GM11168 (cell line): ENCODE data around the gene EXOC4.

Experiments used
- in situ Hi-C: fragments of 300-500 bp; cut with MboI; formaldehyde crosslinking; loops from one replicate; pipeline ENCODE4 v1.12.0; 2022; ENCODE audit warnings: low sequenced_read_pairs; ENCODE audit not compliant: unreplicated experiment

The EXOC4 gene

DNA sequence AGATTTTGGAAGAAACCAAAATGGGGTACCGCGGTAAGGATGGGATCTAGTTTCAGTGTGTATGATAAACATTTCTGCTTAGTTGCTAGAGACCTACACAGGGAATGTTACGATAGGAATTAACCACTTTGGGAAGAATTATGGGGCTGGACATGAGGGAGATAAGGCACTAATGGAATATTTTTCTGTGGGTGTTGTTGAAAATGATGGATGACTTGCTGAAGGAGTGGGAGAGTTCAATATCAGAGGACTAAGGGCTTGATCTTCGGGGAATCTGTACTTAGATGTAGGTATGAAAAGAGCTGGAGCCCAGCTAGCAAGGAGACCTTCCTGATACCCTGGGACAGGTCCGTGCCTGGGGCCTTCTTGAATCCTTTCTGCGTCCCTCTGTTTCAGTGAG lies 303.7 kb downstream of the EXOC4 start:
- in situ Hi-C loops: no loop called here

DNA sequence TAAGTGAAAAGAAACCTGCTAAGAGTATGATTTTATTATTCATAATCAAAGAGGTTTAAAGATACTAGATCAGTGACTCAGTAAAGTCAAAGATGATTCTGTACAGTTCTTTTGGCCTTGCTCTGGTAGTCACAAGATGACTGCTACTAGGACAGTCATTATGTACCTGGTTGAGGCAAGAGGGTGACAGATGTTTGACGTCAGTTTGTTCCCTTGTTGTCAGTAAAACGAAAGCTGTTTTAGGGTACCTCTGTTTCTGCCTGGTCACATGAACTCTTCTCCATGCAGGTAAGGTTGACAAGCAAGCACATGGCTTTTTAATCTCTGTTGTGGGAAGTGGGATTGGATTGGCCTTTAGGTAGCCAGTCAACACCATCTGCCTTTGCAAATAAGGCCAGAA lies 308.0 kb downstream of the EXOC4 start:
- in situ Hi-C loops: no loop called here

DNA sequence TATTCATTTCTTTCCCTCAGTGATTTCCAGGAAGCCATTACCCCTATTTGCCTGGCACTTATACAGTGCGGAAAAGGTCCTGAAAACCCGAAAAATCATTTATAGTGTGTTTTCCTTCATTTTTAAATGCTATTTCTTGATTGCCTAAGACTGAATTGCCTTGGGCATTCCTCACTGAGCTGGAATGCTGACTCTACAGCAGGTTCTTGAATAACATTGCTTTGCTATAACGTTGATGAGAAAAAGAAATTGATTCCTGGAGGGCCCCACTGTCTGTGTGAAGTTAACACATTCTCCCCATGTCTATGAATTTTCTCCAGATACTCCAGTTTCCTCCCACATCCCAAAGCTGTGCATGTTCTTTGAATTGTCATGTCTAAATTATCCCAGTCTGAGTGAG lies 308.5 kb downstream of the EXOC4 start:
- in situ Hi-C loops: no loop called here

DNA sequence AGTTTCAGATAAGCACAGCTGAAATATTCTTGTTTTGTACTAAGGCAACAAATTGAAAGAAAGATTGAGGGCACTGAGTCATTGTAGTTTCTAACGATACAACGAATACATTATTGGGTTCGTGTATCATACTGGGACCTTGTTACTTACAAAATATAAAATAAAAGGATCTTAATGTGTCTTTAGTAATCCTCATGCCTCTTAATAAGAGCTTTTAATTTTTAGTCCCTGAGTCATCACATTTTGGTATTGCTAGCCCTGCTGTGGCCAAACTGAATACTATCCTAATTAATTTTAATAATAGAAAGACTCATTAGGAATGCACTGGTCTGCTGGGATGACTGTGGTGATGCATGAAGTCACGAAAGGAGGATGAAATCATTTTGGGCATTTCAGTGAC lies 309.7 kb downstream of the EXOC4 start:
- in situ Hi-C loops: no loop called here

DNA sequence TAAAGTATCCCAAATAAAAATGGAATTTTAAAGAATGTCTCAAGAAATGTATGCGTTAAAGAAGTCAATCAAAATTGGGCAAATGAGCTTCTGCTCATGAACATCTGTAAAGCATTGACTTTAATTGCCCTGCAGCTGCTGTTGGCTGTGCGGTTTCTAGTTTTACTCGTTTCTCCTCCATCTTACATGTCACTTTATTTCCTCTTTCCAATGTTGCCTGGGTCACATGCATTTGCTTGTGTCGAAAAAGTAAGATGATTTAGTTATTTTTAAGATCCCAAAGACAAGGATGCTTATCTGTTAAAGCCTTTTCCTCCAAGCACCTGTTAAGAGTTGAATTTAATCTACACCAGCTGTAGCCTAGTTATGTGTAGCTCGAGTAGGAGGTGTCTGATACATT lies 310.4 kb downstream of the EXOC4 start:
- in situ Hi-C loops: no loop called here

DNA sequence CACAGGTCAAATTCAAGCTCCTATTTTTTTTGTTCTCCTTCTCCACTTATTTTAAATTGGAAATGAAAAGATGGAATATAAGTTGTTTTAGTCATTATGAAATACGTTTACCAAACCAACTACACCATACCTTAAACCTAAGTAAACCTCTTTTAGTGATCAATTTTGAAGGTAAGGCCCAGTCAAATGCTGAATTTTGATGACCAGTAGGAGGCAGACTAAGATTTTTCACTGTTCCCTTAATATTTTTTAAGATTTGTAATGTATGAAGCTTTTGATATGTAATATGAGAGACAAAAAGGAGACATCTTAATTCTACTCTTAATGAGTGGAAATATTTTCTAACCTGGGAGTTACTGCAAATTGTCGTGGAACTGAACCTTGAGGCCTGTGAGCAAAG lies 311.6 kb downstream of the EXOC4 start:
- in situ Hi-C loops: no loop called here

DNA sequence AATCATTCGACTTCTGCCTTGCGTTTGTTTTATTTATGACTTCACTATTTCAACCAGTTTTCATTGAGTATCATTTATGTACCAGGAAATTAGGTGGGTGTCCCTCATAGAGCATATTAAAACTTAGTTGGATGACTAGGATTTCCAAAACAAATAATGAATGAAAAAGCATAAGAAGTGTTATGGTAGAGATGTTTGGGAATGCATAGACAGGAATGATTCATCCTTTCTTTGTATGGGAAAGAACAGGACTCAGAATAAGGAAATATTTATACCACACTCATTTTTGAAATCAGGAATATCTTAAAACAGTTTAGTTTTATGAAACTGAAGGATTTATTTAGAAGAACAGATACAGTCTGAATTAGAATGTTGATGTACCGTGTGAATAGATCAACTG lies 315.7 kb downstream of the EXOC4 start:
- in situ Hi-C loops: no loop called here

DNA sequence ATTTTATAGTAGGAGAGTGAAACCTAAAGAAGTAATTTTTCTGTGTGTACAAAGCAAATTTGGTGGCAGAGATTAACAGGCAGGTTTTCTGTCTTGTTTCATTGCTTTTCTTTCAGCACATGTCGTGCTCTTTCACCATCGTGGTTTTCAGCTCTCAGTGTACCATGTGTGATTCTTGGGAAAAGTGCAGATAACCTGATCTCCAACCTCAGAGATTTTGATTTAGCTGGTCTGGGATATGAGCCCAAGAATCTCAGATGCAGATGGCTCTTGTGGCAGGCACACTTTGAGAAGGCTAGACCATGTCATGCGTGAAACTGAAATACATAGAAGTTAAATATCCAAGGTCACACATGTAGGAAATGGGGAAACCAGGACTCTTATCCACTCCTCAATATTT lies 317.4 kb downstream of the EXOC4 start:
- in situ Hi-C loops: no loop called here

DNA sequence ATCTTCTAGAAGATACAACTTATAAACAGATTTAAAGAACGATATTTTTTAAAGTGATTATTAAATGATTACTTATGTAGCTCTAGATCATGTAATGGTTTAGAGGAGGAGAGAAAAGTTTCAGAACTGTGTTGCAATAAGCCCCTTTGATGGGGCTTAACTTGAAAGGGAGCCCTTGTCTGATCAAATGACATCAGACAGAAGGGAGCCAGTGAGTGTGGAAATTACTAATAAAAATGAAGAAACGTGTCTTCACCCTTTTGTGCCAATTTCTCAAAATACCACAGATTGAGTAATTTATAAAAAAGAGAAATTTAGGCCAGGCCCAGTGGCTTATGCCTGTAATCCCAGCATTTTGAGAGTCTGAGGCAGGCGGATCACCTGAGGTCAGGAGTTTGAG lies 318.2 kb downstream of the EXOC4 start:
- in situ Hi-C loops: no loop called here

DNA sequence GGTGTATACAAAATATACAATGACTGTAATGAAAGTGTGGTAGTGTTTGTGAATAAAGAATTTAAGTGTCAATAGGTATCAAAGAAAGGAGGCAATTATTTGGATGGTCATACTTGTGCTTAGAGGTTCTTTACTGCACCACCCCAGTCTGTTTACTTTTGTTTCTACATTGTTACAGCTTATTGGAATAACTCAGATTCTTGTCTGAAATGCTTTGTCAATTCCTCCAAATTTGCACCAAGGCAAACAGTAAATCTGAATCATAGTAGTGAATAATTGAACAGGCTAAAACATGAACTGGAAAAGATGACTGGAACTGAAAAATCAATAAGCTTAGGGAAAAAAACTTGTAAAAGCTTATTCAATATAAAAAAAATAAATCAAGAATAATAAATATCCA lies 319.2 kb downstream of the EXOC4 start:
- in situ Hi-C loops: no loop called here

DNA sequence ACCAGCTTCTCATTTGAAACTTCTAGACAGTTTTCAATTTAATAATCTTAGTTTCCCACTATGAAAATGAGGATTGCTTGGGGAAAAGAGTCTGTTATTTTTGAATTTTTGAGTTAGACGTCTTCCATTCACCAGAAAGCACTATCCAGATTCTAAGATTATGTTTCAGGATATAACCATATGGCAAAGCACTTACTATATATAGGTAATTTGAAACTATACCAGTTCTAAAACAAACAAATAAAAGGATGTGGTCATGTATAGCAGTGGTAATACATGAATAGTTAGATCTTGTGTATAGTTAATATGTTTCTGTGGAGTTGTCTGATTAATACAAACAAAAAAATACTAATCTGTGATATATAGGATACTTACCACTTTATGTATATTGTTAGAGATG lies 320.0 kb downstream of the EXOC4 start:
- in situ Hi-C loops: no loop called here

DNA sequence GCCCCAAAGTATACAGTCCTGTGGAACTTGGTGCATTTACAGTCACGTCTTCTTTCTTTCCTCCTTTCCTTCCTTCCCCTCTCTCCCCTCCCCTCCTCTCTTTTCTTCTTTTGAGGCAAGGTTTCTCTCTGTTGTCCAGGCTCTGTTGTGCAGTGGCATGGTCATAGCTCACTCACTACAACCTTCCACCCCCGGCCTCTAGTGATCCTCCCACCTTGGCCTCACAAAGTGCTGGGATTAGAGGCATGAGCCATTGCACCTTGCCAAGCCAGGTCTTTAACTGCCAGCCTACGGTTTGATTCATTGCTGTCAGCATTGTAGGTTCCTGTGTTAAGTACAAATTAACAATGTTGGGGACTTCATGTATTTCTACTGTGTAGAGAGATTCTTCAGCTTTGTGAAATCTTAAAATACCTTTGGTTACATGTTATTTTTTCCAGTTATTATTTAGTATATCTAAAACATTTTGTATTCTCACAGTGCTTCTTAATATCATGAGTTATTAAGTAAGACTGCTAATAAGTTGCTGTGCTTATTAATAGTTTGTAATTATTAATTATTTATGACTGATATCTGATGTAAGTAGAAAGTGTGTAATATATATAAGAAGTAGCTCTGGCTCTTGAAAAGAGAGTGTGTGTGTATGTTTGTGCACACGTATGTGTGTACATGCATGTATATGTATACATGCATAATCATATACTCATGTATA lies 320.8 kb downstream of the EXOC4 start:
- in situ Hi-C loops: no loop called here

DNA sequence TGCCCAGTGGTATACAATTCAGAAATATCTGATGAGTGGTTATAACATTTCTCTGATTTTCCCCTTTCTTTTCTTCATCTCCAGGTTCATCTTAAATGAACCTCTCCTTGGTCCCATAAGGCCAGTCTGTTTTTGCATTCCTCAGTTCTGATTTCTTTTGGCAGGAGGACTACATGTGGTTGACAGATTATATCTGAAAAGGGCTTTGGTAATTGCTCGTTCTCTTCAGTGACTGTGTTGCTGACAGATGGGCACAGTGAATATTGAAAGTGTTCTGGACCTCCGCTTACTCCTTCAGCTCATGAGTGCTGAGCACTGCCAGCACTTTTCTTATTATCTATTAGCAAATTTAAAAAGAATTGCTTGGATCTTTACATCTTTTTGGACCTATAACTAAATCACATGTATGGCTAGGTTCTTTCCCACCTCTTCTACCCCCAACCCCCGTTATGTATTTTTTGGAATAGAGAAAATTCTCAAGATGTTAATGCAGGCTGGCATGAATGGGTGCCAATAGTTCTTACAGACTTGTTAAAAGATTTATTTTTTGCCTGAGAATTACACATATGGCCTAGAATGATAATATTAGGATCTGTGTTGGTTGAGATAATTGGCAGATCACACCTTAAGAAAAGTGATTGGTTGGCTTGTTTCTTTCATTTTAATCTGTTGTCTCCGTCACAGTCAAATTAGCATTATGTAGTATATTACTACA lies 323.0 kb downstream of the EXOC4 start:
- in situ Hi-C loops: no loop called here

DNA sequence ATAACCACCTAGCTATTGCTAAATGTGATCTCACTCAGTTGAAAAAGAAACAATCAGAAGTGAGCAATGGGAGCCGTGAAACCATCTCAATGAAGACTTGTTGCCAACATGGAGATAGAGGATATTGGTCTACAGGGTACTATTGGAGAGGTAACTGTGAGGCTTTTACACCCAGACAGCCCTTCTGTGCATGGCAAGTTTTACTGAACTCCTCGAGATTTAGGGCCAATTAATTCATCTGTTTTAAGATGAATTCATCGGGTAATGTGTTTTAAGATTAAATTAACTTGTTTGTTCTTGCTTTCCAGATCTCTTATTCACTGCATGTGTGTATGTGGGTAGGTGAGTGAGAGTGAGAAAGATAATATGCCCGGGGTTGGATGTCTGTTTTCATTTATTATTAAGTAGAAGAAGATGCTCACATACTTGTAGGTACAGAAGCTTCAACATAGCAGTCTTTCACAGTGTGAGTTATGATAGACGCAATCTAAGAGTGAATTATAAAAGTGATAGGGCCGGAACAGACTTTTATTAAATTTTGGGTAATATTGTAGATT lies 323.8 kb downstream of the EXOC4 start:
- in situ Hi-C loops: no loop called here

DNA sequence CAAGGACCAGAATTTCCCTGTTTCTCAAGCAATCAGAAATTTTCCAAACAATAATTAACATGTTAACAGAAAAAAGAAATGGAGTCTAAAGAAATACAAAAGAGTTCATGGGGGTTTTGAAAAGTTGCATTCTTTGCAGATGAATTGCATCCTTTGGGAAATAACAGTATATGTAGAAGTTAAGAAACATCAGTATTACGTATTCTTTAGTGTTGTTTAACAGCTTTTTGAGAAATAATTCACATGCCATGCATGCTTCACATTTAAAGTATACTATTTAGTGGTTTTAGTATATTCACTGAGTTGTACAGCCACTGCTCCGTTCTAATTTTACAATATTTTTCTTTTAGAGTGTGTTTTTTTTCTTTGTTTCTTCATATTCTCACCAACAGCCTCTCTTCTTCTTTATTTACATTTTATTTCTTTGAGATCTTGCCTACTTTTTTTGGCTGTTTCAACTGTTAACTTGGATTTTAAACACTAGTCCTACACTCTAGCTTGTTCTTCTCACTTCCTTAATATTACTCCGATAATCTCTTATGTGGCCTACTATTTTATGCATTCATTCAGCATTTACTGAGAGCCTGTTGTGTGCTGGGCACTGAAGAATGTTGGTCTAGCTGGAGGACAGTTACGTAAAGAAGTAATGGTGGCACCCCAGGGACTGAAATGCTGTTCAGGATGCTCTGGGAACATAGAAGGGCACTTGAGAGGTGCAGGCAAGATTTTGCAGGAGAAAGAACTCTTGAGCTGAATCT lies 330.1 kb downstream of the EXOC4 start:
- in situ Hi-C loops: no loop called here

DNA sequence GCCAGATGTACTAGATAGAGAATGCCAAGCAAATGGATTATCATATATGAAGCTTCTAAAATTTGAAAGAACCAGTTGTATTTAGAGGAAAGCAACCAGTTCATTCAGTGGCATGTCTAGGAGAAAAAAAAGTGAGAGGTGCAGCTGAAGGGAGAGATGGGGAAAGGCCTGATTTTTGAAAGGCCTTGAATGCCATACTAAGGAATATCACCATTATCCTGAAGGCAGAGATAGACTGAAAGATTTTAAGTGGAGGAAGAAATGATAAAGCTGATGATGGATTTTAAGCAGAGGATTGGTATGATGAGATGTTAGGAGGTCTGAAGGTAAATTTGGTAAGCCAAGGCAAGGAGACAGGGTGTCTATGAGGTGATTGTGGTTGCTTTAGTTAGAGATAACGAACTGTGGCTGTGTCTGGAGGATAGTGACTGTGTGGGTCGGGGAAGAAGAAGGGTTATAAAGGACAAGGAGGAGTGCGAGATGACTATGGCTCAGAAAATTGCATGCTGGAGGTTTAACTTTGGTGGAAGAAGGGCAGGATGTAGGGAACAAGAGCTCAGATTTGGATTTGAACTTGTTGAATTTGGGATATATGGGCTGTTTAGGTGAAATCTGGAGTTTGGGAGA lies 330.8 kb downstream of the EXOC4 start:
- in situ Hi-C loops: no loop called here

DNA sequence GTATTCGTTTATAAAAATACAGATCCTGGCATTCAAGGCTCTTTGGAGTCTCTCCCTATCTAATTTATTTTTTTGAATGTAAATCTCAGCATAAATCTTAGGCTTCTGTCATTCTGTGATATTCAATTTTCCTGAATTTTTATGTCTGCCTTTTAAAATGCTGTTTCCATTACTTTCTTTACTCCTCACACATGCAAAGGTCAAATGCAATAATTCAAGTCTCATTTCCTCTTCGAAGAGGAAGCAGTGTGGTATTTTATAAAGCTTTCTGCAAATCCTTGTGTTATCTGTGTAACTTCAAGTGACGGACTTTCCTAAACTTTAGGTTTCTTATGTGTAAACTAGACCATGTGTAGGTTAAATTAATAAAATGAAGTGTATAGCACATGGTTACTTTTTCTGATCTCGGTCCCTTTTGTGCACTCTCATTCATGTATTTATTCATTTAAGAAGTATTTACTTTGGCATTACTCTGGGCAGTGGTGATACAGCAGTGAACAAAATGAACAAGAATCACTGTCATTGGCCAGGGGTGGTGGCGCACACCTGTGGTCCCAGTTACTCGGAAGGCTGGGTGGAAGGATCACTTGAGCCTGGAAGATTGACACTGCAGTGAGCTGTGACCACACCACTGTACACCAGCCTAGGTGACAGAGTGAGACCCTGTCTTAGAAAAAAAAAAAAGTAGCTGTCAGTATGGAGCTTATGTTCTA lies 332.2 kb downstream of the EXOC4 start:
- in situ Hi-C loops: no loop called here

DNA sequence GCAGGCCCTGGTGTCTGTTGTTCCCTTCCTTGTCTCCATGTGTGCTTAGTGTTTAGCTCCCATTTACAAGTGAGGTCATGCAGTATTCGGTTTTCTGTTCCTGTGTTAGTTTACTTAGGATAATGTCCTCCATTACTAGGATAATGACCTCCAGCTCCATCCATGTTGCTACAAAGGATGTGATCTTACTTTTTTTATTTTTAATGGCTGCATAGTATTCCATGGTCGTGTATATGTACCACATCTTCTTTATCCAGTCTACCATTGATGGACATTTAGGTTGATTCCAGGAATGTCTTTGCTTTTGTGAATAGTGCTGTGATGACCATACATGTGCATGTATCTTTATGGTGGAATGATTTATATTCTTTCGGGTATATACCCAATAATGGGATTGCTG lies 333.4 kb downstream of the EXOC4 start:
- in situ Hi-C loops: no loop called here

DNA sequence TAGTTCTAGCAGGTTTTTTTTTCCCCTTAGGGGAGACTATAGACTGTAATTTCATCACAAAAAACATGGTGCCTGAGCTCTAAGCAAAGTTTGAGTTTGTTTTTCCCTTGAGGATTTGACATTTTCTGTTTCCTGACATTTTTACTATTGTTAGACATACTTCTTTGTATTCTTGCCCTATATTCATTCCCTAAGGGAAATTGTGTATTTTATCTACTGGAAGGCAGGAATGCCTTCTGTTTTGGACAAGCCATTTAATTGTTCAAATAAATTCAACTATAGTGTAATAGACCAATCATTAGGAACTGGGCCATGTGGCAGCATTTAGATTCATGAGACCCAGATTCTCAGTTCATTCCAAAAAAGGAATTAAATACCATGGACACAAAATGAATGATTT lies 335.0 kb downstream of the EXOC4 start:
- in situ Hi-C loops: no loop called here

DNA sequence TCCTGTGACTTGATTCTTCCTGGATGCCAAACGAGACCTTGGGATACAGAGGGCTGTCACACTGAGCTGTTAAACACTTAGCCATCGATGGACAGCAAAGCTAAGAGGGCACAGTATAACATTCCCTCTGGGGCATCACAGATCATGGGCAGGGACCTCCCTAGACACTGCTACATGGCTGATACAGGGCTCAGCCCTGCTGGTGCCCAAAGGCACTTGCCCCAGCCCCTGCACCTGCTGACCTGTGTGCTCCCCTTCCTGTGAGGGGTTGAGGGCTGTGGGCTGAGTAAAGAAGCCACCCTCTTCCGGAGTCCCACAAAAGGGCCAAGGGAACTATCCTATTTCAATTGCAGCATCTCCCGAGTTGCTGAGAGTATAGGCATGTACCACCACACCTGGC lies 337.9 kb downstream of the EXOC4 start:
- in situ Hi-C loops: no loop called here
